Breast epithelium (tissue), 3 donors: ENCODE data around the gene RHCG.

ENCODE experiments used
- POLR2A ChIP-seq: fragments of 450-650 bp; IDR thresholded peaks from one replicate; pipeline ENCODE4 v1.6.1; 2016; ENCODE audit warnings: antibody characterized with exemption, mild to moderate bottlenecking, moderate library complexity
- TF ChIP-seq, protein P1 (sequence below), 3 donors: fragments of 450-650 bp; IDR thresholded peaks; one replicate each; pipeline ENCODE4 v1.5.1; 2016 to 2017; ENCODE audit warnings: antibody characterized with exemption in 3 of 3, mild to moderate bottlenecking in 3 of 3, moderate library complexity in 3 of 3

GRCh38 chr15:89496155-89497098, at the start of gene RHCG:
- no peak for TF ChIP-seq POLR2A
- TF ChIP-seq, protein P1, sequence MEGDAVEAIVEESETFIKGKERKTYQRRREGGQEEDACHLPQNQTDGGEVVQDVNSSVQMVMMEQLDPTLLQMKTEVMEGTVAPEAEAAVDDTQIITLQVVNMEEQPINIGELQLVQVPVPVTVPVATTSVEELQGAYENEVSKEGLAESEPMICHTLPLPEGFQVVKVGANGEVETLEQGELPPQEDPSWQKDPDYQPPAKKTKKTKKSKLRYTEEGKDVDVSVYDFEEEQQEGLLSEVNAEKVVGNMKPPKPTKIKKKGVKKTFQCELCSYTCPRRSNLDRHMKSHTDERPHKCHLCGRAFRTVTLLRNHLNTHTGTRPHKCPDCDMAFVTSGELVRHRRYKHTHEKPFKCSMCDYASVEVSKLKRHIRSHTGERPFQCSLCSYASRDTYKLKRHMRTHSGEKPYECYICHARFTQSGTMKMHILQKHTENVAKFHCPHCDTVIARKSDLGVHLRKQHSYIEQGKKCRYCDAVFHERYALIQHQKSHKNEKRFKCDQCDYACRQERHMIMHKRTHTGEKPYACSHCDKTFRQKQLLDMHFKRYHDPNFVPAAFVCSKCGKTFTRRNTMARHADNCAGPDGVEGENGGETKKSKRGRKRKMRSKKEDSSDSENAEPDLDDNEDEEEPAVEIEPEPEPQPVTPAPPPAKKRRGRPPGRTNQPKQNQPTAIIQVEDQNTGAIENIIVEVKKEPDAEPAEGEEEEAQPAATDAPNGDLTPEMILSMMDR (IDR thresholded peaks at IDR 0.05) = no peak
